ENCODE measurements around the gene TSN.

TSN gene

GRCh38 chr2:121736140-121736461 lies 19.4 kb upstream of the TSN start:
- Histone ChIP-seq H3K4me3 (ENCODE audit: low read depth, low read length) (peak overlapping the region; percentile 99), H3K36me3 (peaks cover 40% of the 10 kb centered on the region), H3K9me3 (ENCODE audit: severe bottlenecking) (no peaks in the 10 kb centered on the region), H3K27ac (peak overlapping the region; percentile 67), H3K27me3 (ENCODE audit: insufficient read depth, low read depth, severe bottlenecking) (no peaks in the 10 kb centered on the region)
- no peak for DNase-seq
- no peak for TF ChIP-seq CTCF (IDR thresholded peaks at IDR 0.05; ENCODE audit: low read depth, low read length)

- DNase-seq, result peak; percentile 99
- H3K36me3 ChIP-seq, result peaks cover 38% of the 10 kb centered on the region
- no peak for TF ChIP-seq CTCF (IDR thresholded peaks at IDR 0.05; ENCODE audit: low read depth, low read length)
- H3K4me3 ChIP-seq (ENCODE audit: low read depth, low read length), result peak within 1 kb of the TSS; percentile 99
- H3K27ac ChIP-seq, result peak within 1 kb of the TSS; percentile 67
- H3K27me3 ChIP-seq (ENCODE audit: insufficient read depth, low read depth, severe bottlenecking), result no peaks in the 10 kb centered on the region
- no peaks in the 10 kb centered on the region for H3K9me3 ChIP-seq (ENCODE audit: severe bottlenecking)
Measured at GRCh38 chr2:121736462-121737336, 18.8 kb upstream of the TSN start, which contains the start of gene NIFK. TSS of gene NIFK (minus strand) at chr2:121736875. CDS start at chr2:121736850, 25 bp downstream.

GRCh38 chr2:121740973-121741372 lies 14.5 kb upstream of the TSN start:
- no peak for TF ChIP-seq CTCF (IDR thresholded peaks at IDR 0.05; ENCODE audit: low read depth, low read length)
- no peak for DNase-seq
- no peak overlapping the region for H3K4me3 ChIP-seq (ENCODE audit: low read depth, low read length)
- no peaks in the 10 kb centered on the region for H3K27me3 ChIP-seq (ENCODE audit: insufficient read depth, low read depth, severe bottlenecking)
- H3K9me3 ChIP-seq (ENCODE audit: severe bottlenecking), result no peaks in the 10 kb centered on the region
- no peak overlapping the region for H3K27ac ChIP-seq
- no peaks in the 10 kb centered on the region for H3K36me3 ChIP-seq

GRCh38 chr2:121741450-121741849 lies 14.0 kb upstream of the TSN start:
- Histone ChIP-seq H3K27me3 (ENCODE audit: insufficient read depth, low read depth, severe bottlenecking) (no peaks in the 10 kb centered on the region), H3K36me3 (no peaks in the 10 kb centered on the region), H3K9me3 (ENCODE audit: severe bottlenecking) (no peaks in the 10 kb centered on the region), H3K4me3 (ENCODE audit: low read depth, low read length) (no peak overlapping the region), H3K27ac (no peak overlapping the region)
- TF ChIP-seq CTCF (IDR thresholded peaks at IDR 0.05; ENCODE audit: low read depth, low read length), result no peak
- DNase-seq, result no peak

GRCh38 chr2:121746071-121746578 lies 9.3 kb upstream of the TSN start:
- no peaks in the 10 kb centered on the region for H3K36me3 ChIP-seq
- no peak for TF ChIP-seq CTCF (IDR thresholded peaks at IDR 0.05; ENCODE audit: low read depth, low read length)
- H3K4me3 ChIP-seq (ENCODE audit: low read depth, low read length), result no peak overlapping the region
- no peaks in the 10 kb centered on the region for H3K9me3 ChIP-seq (ENCODE audit: severe bottlenecking)
- H3K27ac ChIP-seq, result no peak overlapping the region
- no peak for DNase-seq
- no peaks in the 10 kb centered on the region for H3K27me3 ChIP-seq (ENCODE audit: insufficient read depth, low read depth, severe bottlenecking)
